Lower leg skin (tissue), 4 donors: ENCODE measurements around the gene CLEC16A. TPM values are rescaled to one million over a fixed set of nuclear protein-coding genes. Genes with fewer than 3 reads are reported as not detected.

Experiments used
- DNase-seq, 2 donors: peaks; one replicate each; pipeline ENCODE4 v3.0.0-alpha.2; 2019; ENCODE audit warnings: low spot score in 2 of 2
- H3K4me3 ChIP-seq: fragments of 200-600 bp; sonication (generic); 2 replicates; pipeline ENCODE4 v1.5.1; 2017; ENCODE audit warnings: mild to moderate bottlenecking, low read depth; ENCODE audit not compliant: poor library complexity, severe bottlenecking
- CTCF ChIP-seq, 3 donors: fragments of 450-650 bp; IDR thresholded peaks; one replicate each; pipeline ENCODE4 v1.5.1; 2016; ENCODE audit warnings: antibody characterized with exemption in 3 of 3, mild to moderate bottlenecking in 3 of 3, moderate library complexity in 2 of 3
- POLR2A ChIP-seq, 2 donors: fragments of 450-650 bp; IDR thresholded peaks; one replicate each; pipeline ENCODE4 v1.6.1; 2016 to 2017; ENCODE audit warnings: antibody characterized with exemption in 2 of 2, mild to moderate bottlenecking in 1 of 2, moderate library complexity in 1 of 2
- WGBS, 2 donors: methylation state at CpG; one replicate each; pipeline ENCODE4 v1.1.5; 2018; 5-methylcytosine and 5-hydroxymethylcytosine counted together
- intact Hi-C: fragments of 100-400 bp; cut with DNase I; formaldehyde crosslinking; loops from one replicate; pipeline ENCODE4 v1.15.0; 2023; ENCODE audit warnings: low total_unique reads
- total RNA-seq, 4 donors: library from RNA; depleted of rRNA; stranded (reverse); fragments of >200 nt; gene quantifications; one replicate each; pipeline ENCODE4 v1.1.0, GENCODE V29; 2016

The CLEC16A gene
- total RNA-seq, 4 donors from 2014 or later, result 26.8 to 30.0 (median 29.5) TPM

- TF ChIP-seq CTCF (IDR thresholded peaks at IDR 0.05) (no peak), POLR2A (IDR thresholded peaks at IDR 0.05) (no peak)
- intact Hi-C loops, result no loop called here
- DNase-seq, result no peak
- H3K4me3 ChIP-seq, result no peak overlapping the region
- WGBS, 2 donors, result 83 to 93% methylated on average over 17 to 19 of the region's 19 CpGs
These were observed 226.5 kb downstream of the CLEC16A start for GRCh38 chr16:11170696-11171447.

GRCh38 chr16:11171448-11171709 lies 227.0 kb downstream of the CLEC16A start:
- WGBS, 2 donors, result 92 to 96% methylated on average over 4 of the region's 4 CpGs
- H3K4me3 ChIP-seq, result no peak overlapping the region
- TF ChIP-seq POLR2A (IDR thresholded peaks at IDR 0.05), result no peak
- TF ChIP-seq CTCF (IDR thresholded peaks at IDR 0.05), result no peak
- no peak for DNase-seq
- intact Hi-C loops, result no loop called here

GRCh38 chr16:11171757-11172299 lies 227.5 kb downstream of the CLEC16A start:
- no peak overlapping the region for H3K4me3 ChIP-seq
- 96 to 98% methylated on average over 3 of the region's 3 CpGs for WGBS, 2 donors
- DNase-seq, result no peak
- intact Hi-C loops, result no loop called here
- TF ChIP-seq POLR2A (IDR thresholded peaks at IDR 0.05), result no peak
- TF ChIP-seq CTCF (IDR thresholded peaks at IDR 0.05), result no peak

- DNase-seq, result no peak
- intact Hi-C loops, result no loop called here
- TF ChIP-seq CTCF (IDR thresholded peaks at IDR 0.05), result no peak
- no peak for TF ChIP-seq POLR2A (IDR thresholded peaks at IDR 0.05)
- no peak overlapping the region for H3K4me3 ChIP-seq
- WGBS, 2 donors, result 96 to 97% methylated on average over 15 of the region's 15 CpGs
These were observed 229.1 kb downstream of the CLEC16A start for GRCh38 chr16:11173426-11173825.

GRCh38 chr16:11174141-11174540 lies 229.8 kb downstream of the CLEC16A start:
- WGBS, 2 donors, result 98% methylated on average over 26 of the region's 26 CpGs
- TF ChIP-seq POLR2A (IDR thresholded peaks at IDR 0.05) (no peak), CTCF (IDR thresholded peaks at IDR 0.05) (no peak)
- intact Hi-C loops, result no loop called here
- H3K4me3 ChIP-seq, result no peak overlapping the region
- no peak for DNase-seq
